ENCODE measurements around the gene INPPL1.

Gene INPPL1

DNA sequence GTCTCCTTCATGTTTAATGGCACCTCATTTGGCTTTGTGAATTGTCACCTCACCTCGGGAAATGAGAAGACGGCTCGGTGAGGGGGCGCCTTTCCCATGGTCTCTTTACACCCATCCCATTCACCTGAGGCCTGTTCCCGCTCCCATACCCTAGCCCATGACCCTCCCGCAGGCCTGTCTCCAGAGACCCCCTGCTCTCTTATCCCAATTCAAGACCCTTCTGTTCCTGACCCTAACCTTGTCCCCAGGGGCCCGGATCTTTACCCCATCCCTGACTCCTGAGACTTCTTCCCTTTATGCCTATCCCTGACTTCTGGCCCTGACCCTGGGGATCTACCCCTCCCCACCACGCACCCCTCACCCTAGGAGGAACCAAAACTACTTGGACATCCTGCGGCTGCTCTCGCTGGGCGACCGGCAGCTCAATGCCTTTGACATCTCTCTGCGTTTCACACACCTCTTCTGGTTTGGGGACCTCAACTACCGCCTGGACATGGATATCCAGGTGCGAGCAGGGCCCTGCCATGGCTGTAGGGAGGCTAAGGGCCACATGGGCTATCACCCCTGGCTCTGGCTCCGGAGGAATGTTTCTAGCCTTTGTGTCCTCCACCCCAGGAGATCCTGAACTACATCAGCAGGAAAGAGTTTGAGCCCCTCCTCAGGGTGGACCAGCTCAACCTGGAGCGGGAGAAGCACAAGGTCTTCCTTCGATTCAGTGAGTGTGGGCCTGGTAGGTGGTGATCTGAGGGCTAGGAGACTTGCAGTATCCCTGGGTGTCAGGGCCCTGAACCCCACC lies 7.9 kb downstream of the INPPL1 start:
- DNase-seq (ENCODE audit: low read depth, low spot score): no peak

- no peak for DNase-seq (ENCODE audit: low read depth, low spot score)
Measured at GRCh38 chr11:72233056-72233772, 8.6 kb downstream of the INPPL1 start.

- no peak for DNase-seq (ENCODE audit: low read depth, low spot score)
Measured at GRCh38 chr11:72233773-72234513, 9.4 kb downstream of the INPPL1 start.

DNA sequence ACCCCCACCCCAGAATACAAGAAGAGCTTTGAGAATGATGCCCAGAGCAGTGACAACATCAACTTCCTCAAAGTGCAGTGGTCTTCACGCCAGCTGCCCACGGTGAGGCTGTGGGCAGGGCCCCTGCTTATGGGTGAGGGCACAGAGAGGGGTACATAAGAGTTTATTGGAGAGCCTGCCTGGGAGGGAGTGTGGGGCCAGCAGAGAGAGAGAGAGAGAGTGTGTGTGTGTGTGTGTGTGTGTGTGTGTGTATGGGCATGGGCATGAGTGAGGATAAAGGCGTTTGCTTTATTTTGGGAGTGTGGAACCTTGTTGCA lies 9.9 kb downstream of the INPPL1 start:
- DNase-seq (ENCODE audit: low read depth, low spot score): no peak

DNA sequence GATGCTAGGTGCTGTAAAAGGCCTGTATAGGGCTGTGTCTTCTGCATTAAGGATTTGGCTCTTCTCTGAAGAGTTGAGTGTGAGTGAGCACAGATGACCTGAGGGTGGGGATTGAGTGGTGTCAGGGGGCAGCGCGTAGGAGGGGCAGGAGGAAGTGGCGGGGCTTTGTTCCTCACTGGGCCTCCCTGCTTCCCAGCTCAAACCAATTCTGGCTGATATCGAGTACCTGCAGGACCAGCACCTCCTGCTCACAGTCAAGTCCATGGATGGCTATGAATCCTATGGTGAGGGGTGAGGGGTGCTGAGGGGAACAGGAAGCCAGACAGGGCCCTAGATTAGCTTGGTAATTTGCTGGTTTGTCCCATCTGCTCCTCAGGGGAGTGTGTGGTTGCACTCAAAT lies 10.4 kb downstream of the INPPL1 start:
- DNase-seq (ENCODE audit: low read depth, low spot score): no peak

DNA sequence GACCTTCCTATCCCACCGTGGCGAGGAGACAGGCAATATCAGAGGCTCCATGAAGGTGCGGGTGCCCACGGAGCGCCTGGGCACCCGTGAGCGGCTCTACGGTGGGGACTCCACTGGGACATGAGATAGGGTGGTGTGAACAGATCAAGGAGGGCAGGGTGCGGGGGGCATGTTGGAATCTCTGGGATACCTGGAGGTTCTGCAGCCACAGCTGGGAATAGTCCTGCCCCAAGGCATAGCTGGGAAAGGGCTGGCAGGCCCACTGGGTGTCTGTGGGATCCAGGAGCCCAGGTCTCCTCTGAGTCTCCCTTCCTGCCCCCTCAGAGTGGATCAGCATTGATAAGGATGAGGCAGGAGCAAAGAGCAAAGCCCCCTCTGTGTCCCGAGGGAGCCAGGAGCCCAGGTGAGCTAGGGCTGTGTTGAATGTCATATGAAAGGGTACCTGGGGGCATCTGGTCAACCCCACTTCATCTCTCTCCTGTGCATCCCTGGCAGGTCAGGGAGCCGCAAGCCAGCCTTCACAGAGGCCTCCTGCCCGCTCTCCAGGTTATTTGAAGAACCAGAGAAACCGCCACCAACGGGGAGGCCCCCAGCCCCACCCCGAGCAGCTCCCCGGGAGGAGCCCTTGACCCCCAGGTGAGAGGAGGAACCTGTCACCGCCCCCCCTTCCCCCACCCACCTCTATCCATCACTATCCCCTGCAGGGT lies 10.9 kb downstream of the INPPL1 start:
- DNase-seq (ENCODE audit: low read depth, low spot score): no peak

- no peak for DNase-seq (ENCODE audit: low read depth, low spot score)
Measured at GRCh38 chr11:72236083-72236697, 11.6 kb downstream of the INPPL1 start.

GRCh38 chr11:72236774-72237111 lies 12.2 kb downstream of the INPPL1 start:
- DNase-seq (ENCODE audit: low read depth, low spot score): no peak

- DNase-seq (ENCODE audit: low read depth, low spot score): no peak
Measured at GRCh38 chr11:72237112-72237931, 12.8 kb downstream of the INPPL1 start.

DNA sequence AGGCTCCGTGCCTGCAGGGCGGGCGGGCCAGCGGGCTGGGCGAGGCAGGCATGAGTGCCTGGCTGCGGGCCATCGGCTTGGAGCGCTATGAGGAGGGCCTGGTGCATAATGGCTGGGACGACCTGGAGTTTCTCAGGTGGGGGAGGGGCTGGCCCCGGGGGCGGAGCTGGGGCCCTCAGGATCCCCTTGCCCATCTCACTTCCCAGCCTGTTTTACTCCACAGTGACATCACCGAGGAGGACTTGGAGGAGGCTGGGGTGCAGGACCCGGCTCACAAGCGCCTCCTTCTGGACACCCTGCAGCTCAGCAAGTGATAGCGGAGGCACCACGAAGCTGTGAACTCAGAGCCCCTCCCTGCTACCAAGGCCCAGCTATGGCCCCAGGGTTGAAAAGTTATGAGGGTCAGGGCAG lies 13.5 kb downstream of the INPPL1 start:
- peak; percentile 84 for DNase-seq (ENCODE audit: low read depth, low spot score)

- DNase-seq (ENCODE audit: low read depth, low spot score): no peak
Measured at GRCh38 chr11:72238492-72239312, 14.1 kb downstream of the INPPL1 start.

DNA sequence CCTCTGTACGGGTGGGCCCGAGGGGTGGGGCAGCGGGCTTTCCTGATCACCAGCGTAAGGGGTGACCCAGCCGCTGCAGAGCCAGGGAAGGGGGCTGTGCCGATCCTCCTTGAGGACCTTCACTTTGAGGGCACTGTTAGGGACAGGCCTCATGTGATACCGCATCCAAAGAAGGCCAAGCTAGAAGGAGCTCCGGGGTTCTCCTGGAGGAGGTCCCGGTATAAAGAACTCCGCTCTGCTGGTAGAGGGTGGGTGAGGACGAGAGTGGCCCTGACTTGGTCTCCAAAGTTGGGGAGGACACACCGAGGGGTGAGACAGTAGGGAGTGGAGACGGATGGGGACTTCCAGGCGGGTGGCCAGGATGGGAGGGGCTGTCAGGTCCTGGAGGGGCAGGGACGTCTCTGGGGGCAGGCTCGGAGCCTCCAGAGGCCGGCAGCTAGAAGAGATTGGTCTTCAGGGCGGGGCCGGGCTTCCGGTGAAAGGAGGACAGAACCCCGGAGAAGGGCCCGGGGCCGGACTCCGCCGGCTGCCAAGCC lies 14.8 kb downstream of the INPPL1 start:
- DNase-seq (ENCODE audit: low read depth, low spot score): no peak

GRCh38 chr11:72239849-72240460 lies 15.4 kb downstream of the INPPL1 start:
- no peak for DNase-seq (ENCODE audit: low read depth, low spot score)

DNA sequence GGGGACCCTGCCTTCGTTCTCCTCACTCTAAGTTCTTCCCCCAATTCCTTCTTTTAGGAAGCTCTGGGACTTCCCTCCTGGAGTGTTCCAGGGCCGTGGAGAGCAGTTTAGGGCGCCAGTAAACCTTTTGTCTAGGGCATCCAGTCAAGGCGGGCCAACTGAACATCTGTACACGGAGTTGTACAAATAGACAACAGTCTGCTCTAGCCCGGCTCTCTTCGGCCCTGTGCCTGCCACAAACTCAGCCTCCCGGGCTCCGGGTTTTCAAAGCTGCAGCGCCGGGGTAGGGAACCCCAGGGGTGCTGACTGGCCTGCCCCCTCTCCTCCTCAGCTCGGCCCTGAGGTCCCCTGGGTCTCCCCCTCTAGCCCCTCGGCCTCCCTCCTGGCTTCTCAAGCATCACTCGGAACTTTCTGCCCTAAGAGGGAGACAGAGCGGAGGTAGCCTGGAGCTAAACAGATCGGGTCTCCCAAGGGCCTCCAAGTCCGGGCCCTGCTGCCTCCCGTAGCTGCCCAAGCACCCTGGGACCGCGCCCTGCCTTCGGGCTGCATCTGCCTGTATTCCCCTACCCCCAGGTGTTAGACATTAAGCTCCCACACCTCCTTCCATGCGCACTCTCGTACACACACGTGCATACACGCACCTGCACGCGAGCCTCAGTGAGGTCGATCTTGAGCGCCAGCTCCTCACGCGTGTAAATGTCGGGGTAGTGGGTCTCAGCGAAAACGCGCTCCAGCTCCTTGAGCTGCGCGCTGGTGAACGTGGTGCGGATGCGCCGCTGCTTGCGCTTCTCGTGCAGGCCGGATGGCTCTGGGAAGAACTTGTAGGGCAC lies 16.1 kb downstream of the INPPL1 start:
- DNase-seq (ENCODE audit: low read depth, low spot score): no peak

GRCh38 chr11:72241291-72241781 lies 16.8 kb downstream of the INPPL1 start:
- no peak for DNase-seq (ENCODE audit: low read depth, low spot score)

GRCh38 chr11:72242141-72242540 lies 17.6 kb downstream of the INPPL1 start:
- DNase-seq (ENCODE audit: low read depth, low spot score): no peak

GRCh38 chr11:72243173-72244059 lies 18.8 kb downstream of the INPPL1 start:
- DNase-seq (ENCODE audit: low read depth, low spot score): no peak

Measured in iPS DF 19.7 (cell line).